Measurements from ENCODE around the gene HOXC6.
A peak's percentile ranks its signal among the peaks of the same experiment; 100 is the strongest.

The HOXC6 gene

DNA sequence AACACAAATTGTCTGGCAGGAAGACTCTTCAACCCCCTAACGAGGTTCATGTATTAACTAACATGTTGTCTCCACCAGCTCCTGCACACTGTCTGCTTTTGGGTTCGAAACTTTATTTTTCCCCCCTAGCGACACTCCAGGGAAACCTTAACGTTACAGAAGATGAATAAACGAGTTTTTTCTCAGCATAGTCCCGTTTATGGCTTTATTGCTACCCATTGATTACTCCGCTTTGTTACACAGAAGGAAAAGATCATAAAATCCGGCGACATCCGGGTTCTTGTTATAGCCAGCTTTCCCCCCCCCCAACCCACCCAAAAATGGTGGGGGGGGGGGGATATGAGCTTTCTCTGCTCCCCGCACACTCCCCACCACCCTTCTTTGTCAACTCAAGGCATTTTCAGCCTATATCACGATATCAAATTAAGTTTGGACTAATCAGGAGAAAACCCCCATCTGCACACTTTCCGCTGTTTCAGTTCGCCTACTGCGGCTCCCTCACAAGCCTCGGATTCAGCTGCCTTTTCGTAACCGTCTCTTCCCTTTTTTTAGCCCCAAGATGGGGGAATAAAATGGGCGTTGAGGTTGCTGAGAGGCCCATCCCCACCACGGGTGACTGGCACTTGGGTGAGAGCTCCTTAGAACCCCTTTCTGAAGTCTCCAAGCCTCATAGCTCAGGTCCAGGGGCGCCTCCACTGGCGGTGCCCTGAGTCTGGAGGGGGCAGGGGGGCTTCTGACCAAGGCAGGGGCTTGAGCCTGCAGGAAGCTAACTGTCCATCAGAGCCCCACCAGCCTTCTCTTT is 1.4 kb upstream of the HOXC6 start:
- Histone ChIP-seq H2AK5ac (ENCODE audit: low read depth, low read length) (no peak overlapping the region), H3K4ac (ENCODE audit: low read length) (no peak overlapping the region), H2BK12ac (ENCODE audit: low read length) (no peak overlapping the region), H3K18ac (ENCODE audit: low read length) (no peak overlapping the region), H3K27ac (replicated peaks; ENCODE audit: low read length) (no peak overlapping the region), H2AFZ (ENCODE audit: low read length) (no peak overlapping the region), H3K79me1 (ENCODE audit: low read depth, low read length) (no peaks in the 10 kb centered on the region), H3K23ac (ENCODE audit: low read depth, low read length, poor library complexity) (no peak overlapping the region), H3K4me1 (ENCODE audit: control insufficient read depth in 2 of 2, insufficient read depth in 1 of 2, low read depth in 1 of 2, low read length in 2 of 2) (no peaks in the 10 kb centered on the region), H2BK15ac (ENCODE audit: low read length) (no peak overlapping the region), H3K9ac (ENCODE audit: low read depth, low read length, poor library complexity) (no peak overlapping the region), H4K8ac (ENCODE audit: low read depth, low read length) (no peak overlapping the region), H2BK5ac (ENCODE audit: low read length) (no peak overlapping the region), H3K36me3 (replicated peaks in 1 of 2; ENCODE audit: control insufficient read depth in 2 of 2, insufficient read depth in 2 of 2, low read length in 2 of 2) (no peaks in the 10 kb centered on the region), H3K4me3 (ENCODE audit: low read length in 2 of 2) (no peak overlapping the region), H3K9me3 (replicated peaks in 1 of 2; ENCODE audit: control insufficient read depth in 2 of 2, insufficient read depth in 1 of 2, low read depth in 1 of 2, low read length in 2 of 2) (peaks cover 0 to 2% of the 10 kb centered on the region in 2 donors), H3K4me2 (ENCODE audit: insufficient read depth, low read length, poor library complexity, severe bottlenecking) (no peak overlapping the region), H3K14ac (ENCODE audit: low read length) (no peak overlapping the region), H4K91ac (ENCODE audit: low read depth, low read length, poor library complexity) (no peak overlapping the region), H3K27me3 (ENCODE audit: control insufficient read depth in 3 of 3, insufficient read depth in 3 of 3, low read depth in 1 of 3, low read length in 3 of 3) (peaks cover 69 to 100% (median 96%) of the 10 kb centered on the region in 3 experiments), H2BK120ac (ENCODE audit: low read depth, low read length) (no peak overlapping the region)
- no peak for DNase-seq (ENCODE audit: low spot score)
- WGBS, 2 donors (ENCODE audit: extremely low coverage in 2 of 2, insufficient read length in 2 of 2, insufficient replicate concordance in 1 of 2) = no CpG with 5 or more reads among the region's 22 CpGs

DNA sequence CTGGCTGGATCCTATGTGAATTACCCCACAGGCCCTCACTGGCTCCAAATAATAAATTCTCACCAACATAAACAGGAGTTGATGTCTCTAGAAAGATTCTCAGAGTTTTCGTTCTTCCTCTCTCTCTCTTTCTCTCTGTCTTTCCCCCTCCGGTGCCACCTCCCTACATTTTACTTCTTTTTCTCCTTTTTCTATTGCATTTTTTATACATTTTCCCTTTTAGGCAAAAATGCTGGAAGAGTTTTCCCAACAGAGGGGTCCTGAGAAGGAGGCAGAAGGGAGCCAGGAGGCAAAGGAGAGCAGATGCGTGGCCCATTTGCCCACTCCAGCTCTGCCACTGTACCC is 826 bp upstream of the HOXC6 start:
- H3K18ac ChIP-seq (ENCODE audit: low read length) = no peak overlapping the region
- H3K79me1 ChIP-seq (ENCODE audit: low read depth, low read length) = no peaks in the 10 kb centered on the region
- H3K4me2 ChIP-seq (ENCODE audit: insufficient read depth, low read length, poor library complexity, severe bottlenecking) = no peak overlapping the region
- no peak for DNase-seq (ENCODE audit: low spot score)
- no peak overlapping the region for H2AK5ac ChIP-seq (ENCODE audit: low read depth, low read length)
- H3K14ac ChIP-seq (ENCODE audit: low read length) = no peak overlapping the region
- no peak overlapping the region for H3K4me3 ChIP-seq (ENCODE audit: low read length in 2 of 2)
- no peak overlapping the region for H2BK15ac ChIP-seq (ENCODE audit: low read length)
- no peak overlapping the region for H2AFZ ChIP-seq (ENCODE audit: low read length)
- H3K4ac ChIP-seq (ENCODE audit: low read length) = no peak overlapping the region
- H3K36me3 ChIP-seq (replicated peaks in 1 of 2; ENCODE audit: control insufficient read depth in 2 of 2, insufficient read depth in 2 of 2, low read length in 2 of 2) = no peaks in the 10 kb centered on the region
- peaks cover 71 to 100% (median 98%) of the 10 kb centered on the region in 3 experiments for H3K27me3 ChIP-seq (ENCODE audit: control insufficient read depth in 3 of 3, insufficient read depth in 3 of 3, low read depth in 1 of 3, low read length in 3 of 3)
- H3K4me1 ChIP-seq (ENCODE audit: control insufficient read depth in 2 of 2, insufficient read depth in 1 of 2, low read depth in 1 of 2, low read length in 2 of 2) = no peaks in the 10 kb centered on the region
- no CpG with 5 or more reads among the region's 3 CpGs for WGBS, 2 donors (ENCODE audit: extremely low coverage in 2 of 2, insufficient read length in 2 of 2, insufficient replicate concordance in 1 of 2)
- H2BK5ac ChIP-seq (ENCODE audit: low read length) = no peak overlapping the region
- no peak overlapping the region for H4K91ac ChIP-seq (ENCODE audit: low read depth, low read length, poor library complexity)
- no peak overlapping the region for H3K27ac ChIP-seq (replicated peaks; ENCODE audit: low read length)
- H3K23ac ChIP-seq (ENCODE audit: low read depth, low read length, poor library complexity) = no peak overlapping the region
- H2BK120ac ChIP-seq (ENCODE audit: low read depth, low read length) = no peak overlapping the region
- no peak overlapping the region for H2BK12ac ChIP-seq (ENCODE audit: low read length)
- H4K8ac ChIP-seq (ENCODE audit: low read depth, low read length) = no peak overlapping the region
- no peak overlapping the region for H3K9ac ChIP-seq (ENCODE audit: low read depth, low read length, poor library complexity)
- H3K9me3 ChIP-seq (replicated peaks in 1 of 2; ENCODE audit: control insufficient read depth in 2 of 2, insufficient read depth in 1 of 2, low read depth in 1 of 2, low read length in 2 of 2) = peaks cover 0 to 3% of the 10 kb centered on the region in 2 donors

DNA sequence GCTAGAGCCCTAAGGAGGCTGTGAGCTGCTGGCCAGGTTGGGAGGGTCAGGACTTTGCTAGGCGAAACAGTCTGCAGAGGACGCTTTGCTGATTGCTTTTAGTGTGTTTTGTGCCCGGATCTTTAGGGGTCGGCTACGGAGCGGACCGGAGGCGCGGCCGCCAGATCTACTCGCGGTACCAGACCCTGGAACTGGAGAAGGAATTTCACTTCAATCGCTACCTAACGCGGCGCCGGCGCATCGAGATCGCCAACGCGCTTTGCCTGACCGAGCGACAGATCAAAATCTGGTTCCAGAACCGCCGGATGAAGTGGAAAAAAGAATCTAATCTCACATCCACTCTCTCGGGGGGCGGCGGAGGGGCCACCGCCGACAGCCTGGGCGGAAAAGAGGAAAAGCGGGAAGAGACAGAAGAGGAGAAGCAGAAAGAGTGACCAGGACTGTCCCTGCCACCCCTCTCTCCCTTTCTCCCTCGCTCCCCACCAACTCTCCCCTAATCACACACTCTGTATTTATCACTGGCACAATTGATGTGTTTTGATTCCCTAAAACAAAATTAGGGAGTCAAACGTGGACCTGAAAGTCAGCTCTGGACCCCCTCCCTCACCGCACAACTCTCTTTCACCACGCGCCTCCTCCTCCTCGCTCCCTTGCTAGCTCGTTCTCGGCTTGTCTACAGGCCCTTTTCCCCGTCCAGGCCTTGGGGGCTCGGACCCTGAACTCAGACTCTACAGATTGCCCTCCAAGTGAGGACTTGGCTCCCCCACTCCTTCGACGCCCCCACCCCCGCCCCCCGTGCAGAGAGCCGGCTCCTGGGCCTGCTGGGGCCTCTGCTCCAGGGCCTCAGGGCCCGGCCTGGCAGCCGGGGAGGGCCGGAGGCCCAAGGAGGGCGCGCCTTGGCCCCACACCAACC is 1.5 kb downstream of the HOXC6 start:
- H3K27me3 ChIP-seq (ENCODE audit: control insufficient read depth in 3 of 3, insufficient read depth in 3 of 3, low read depth in 1 of 3, low read length in 3 of 3) = peaks cover 66 to 99% (median 97%) of the 10 kb centered on the region in 3 experiments
- DNase-seq (ENCODE audit: low spot score) = no peak
- no peaks in the 10 kb centered on the region for H3K79me1 ChIP-seq (ENCODE audit: low read depth, low read length)
- H2AFZ ChIP-seq (ENCODE audit: low read length) = peak overlapping the region; percentile 72
- no peaks in the 10 kb centered on the region for H3K36me3 ChIP-seq (replicated peaks in 1 of 2; ENCODE audit: control insufficient read depth in 2 of 2, insufficient read depth in 2 of 2, low read length in 2 of 2)
- no peak overlapping the region for H3K4ac ChIP-seq (ENCODE audit: low read length)
- H3K23ac ChIP-seq (ENCODE audit: low read depth, low read length, poor library complexity) = no peak overlapping the region
- no CpG with 5 or more reads among the region's 53 CpGs for WGBS, 2 donors (ENCODE audit: extremely low coverage in 2 of 2, insufficient read length in 2 of 2, insufficient replicate concordance in 1 of 2)
- H2BK15ac ChIP-seq (ENCODE audit: low read length) = no peak overlapping the region
- H3K4me3 ChIP-seq (ENCODE audit: low read length in 2 of 2) = no peak overlapping the region
- H2BK120ac ChIP-seq (ENCODE audit: low read depth, low read length) = no peak overlapping the region
- H3K27ac ChIP-seq (replicated peaks; ENCODE audit: low read length) = no peak overlapping the region
- H3K14ac ChIP-seq (ENCODE audit: low read length) = no peak overlapping the region
- H2BK5ac ChIP-seq (ENCODE audit: low read length) = no peak overlapping the region
- H3K18ac ChIP-seq (ENCODE audit: low read length) = no peak overlapping the region
- no peak overlapping the region for H2AK5ac ChIP-seq (ENCODE audit: low read depth, low read length)
- H3K4me2 ChIP-seq (ENCODE audit: insufficient read depth, low read length, poor library complexity, severe bottlenecking) = no peak overlapping the region
- peaks cover 4 to 5% of the 10 kb centered on the region in 2 donors for H3K9me3 ChIP-seq (replicated peaks in 1 of 2; ENCODE audit: control insufficient read depth in 2 of 2, insufficient read depth in 1 of 2, low read depth in 1 of 2, low read length in 2 of 2)
- no peak overlapping the region for H4K8ac ChIP-seq (ENCODE audit: low read depth, low read length)
- no peak overlapping the region for H3K9ac ChIP-seq (ENCODE audit: low read depth, low read length, poor library complexity)
- H4K91ac ChIP-seq (ENCODE audit: low read depth, low read length, poor library complexity) = no peak overlapping the region
- no peaks in the 10 kb centered on the region for H3K4me1 ChIP-seq (ENCODE audit: control insufficient read depth in 2 of 2, insufficient read depth in 1 of 2, low read depth in 1 of 2, low read length in 2 of 2)
- H2BK12ac ChIP-seq (ENCODE audit: low read length) = no peak overlapping the region

DNA sequence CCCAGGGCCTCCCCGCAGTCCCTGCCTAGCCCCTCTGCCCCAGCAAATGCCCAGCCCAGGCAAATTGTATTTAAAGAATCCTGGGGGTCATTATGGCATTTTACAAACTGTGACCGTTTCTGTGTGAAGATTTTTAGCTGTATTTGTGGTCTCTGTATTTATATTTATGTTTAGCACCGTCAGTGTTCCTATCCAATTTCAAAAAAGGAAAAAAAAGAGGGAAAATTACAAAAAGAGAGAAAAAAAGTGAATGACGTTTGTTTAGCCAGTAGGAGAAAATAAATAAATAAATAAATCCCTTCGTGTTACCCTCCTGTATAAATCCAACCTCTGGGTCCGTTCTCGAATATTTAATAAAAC is 2.2 kb downstream of the HOXC6 start:
- Histone ChIP-seq H4K91ac (ENCODE audit: low read depth, low read length, poor library complexity) (no peak overlapping the region), H3K18ac (ENCODE audit: low read length) (no peak overlapping the region), H3K79me1 (ENCODE audit: low read depth, low read length) (no peaks in the 10 kb centered on the region), H3K4me1 (ENCODE audit: control insufficient read depth in 2 of 2, insufficient read depth in 1 of 2, low read depth in 1 of 2, low read length in 2 of 2) (no peaks in the 10 kb centered on the region), H4K8ac (ENCODE audit: low read depth, low read length) (no peak overlapping the region), H3K36me3 (replicated peaks in 1 of 2; ENCODE audit: control insufficient read depth in 2 of 2, insufficient read depth in 2 of 2, low read length in 2 of 2) (no peaks in the 10 kb centered on the region), H2BK5ac (ENCODE audit: low read length) (no peak overlapping the region), H3K9ac (ENCODE audit: low read depth, low read length, poor library complexity) (no peak overlapping the region), H3K27me3 (ENCODE audit: control insufficient read depth in 3 of 3, insufficient read depth in 3 of 3, low read depth in 1 of 3, low read length in 3 of 3) (peaks cover 70 to 99% (median 97%) of the 10 kb centered on the region in 3 experiments), H2AFZ (ENCODE audit: low read length) (no peak overlapping the region), H2AK5ac (ENCODE audit: low read depth, low read length) (no peak overlapping the region), H3K4me2 (ENCODE audit: insufficient read depth, low read length, poor library complexity, severe bottlenecking) (no peak overlapping the region), H3K4ac (ENCODE audit: low read length) (no peak overlapping the region), H3K4me3 (ENCODE audit: low read length in 2 of 2) (no peak overlapping the region), H2BK12ac (ENCODE audit: low read length) (no peak overlapping the region), H3K27ac (replicated peaks; ENCODE audit: low read length) (no peak overlapping the region), H2BK15ac (ENCODE audit: low read length) (no peak overlapping the region), H2BK120ac (ENCODE audit: low read depth, low read length) (no peak overlapping the region), H3K9me3 (replicated peaks in 1 of 2; ENCODE audit: control insufficient read depth in 2 of 2, insufficient read depth in 1 of 2, low read depth in 1 of 2, low read length in 2 of 2) (peaks cover 4 to 5% of the 10 kb centered on the region in 2 donors), H3K14ac (ENCODE audit: low read length) (no peak overlapping the region), H3K23ac (ENCODE audit: low read depth, low read length, poor library complexity) (no peak overlapping the region)
- DNase-seq (ENCODE audit: low spot score) = no peak
- no CpG with 5 or more reads among the region's 7 CpGs for WGBS, 2 donors (ENCODE audit: extremely low coverage in 2 of 2, insufficient read length in 2 of 2, insufficient replicate concordance in 1 of 2)
